ENCODE measurements around the gene FOXL3.

Gene FOXL3

DNA sequence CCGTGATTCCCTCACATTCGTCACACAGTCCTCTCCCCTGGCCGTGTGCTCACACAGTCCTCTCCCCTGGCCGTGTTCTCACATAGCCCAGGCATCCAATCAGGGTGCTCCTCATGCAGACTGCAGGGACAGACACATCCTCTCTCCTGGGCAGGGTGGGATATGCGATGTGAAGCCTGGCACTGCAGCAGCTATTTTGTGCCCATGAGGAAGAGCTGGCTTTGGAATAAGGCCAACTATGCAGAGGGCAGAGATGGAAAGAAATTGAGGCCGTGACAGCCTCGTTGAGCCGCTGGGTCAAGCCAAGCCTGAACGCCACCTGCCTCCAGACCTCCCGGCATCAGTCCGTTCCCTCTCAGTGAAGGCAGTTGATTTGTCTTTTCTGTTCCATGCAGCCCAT is 35.8 kb downstream of the FOXL3 start:
- CTCF ChIA-PET, result no interaction called here
- TF ChIP-seq SP1 (IDR thresholded peaks at IDR 0.05) (no peak), FOXA1 (IDR thresholded peaks at IDR 0.05) (no peak), ELF4 (IDR thresholded peaks at IDR 0.05) (no peak), SUZ12 (IDR thresholded peaks at IDR 0.05) (no peak), HDGF (IDR thresholded peaks at IDR 0.05; ENCODE audit: borderline replicate concordance) (no peak), FOXM1 (IDR thresholded peaks at IDR 0.05; ENCODE audit: borderline replicate concordance) (no peak), NFRKB (IDR thresholded peaks at IDR 0.05) (no peak)
- TF ChIP-seq, protein P1, sequence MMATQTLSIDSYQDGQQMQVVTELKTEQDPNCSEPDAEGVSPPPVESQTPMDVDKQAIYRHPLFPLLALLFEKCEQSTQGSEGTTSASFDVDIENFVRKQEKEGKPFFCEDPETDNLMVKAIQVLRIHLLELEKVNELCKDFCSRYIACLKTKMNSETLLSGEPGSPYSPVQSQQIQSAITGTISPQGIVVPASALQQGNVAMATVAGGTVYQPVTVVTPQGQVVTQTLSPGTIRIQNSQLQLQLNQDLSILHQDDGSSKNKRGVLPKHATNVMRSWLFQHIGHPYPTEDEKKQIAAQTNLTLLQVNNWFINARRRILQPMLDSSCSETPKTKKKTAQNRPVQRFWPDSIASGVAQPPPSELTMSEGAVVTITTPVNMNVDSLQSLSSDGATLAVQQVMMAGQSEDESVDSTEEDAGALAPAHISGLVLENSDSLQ (IDR thresholded peaks at IDR 0.05), result no peak
- DNase-seq (ENCODE audit: extremely low spot score), result no peak
- POLR2A ChIA-PET, result no interaction called here

DNA sequence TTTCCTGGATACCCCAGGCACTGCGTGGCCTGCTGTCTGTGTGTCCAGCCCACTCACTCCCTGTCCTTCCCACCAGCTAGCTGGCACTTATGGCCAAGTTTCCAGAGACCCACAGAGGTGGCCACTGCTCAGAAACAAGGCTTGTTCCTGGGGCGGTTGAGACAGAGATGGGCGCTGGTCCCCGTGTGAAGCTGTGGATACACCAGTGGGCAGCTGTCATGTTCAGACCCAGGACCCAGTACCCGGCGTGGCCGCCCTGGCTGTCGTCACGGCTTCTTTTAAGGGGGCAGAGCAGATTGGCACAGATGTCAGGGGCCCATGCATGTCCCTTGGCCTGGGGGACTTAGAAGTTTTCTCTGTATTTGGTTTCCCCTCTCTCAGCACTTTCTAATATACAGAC is 36.3 kb downstream of the FOXL3 start:
- no peak for TF ChIP-seq FOXA1 (IDR thresholded peaks at IDR 0.05)
- TF ChIP-seq HDGF (IDR thresholded peaks at IDR 0.05; ENCODE audit: borderline replicate concordance), result no peak
- TF ChIP-seq ZNF384 (IDR thresholded peaks at IDR 0.05), result no peak
- no peak for TF ChIP-seq CTBP1 (IDR thresholded peaks at IDR 0.05; ENCODE audit: borderline replicate concordance)
- no peak for TF ChIP-seq ELF4 (IDR thresholded peaks at IDR 0.05)
- TF ChIP-seq FOXK2 (IDR thresholded peaks at IDR 0.05), result no peak
- TF ChIP-seq, protein P1 (IDR thresholded peaks at IDR 0.05), result no peak
- no peak for TF ChIP-seq LEF1 (IDR thresholded peaks at IDR 0.05; ENCODE audit: borderline replicate concordance)
- no peak for TF ChIP-seq SP1 (IDR thresholded peaks at IDR 0.05)
- TF ChIP-seq NFRKB (IDR thresholded peaks at IDR 0.05), result no peak
- TF ChIP-seq L3MBTL2 (conservative IDR thresholded peaks at IDR 0.05), result no peak
- no peak for TF ChIP-seq BHLHE40 (IDR thresholded peaks at IDR 0.05; ENCODE audit: borderline replicate concordance)
- no peak for TF ChIP-seq FOXM1 (IDR thresholded peaks at IDR 0.05; ENCODE audit: borderline replicate concordance)
- TF ChIP-seq TARDBP (IDR thresholded peaks at IDR 0.05), result no peak
- no peak for TF ChIP-seq SUZ12 (IDR thresholded peaks at IDR 0.05)
- no peak for TF ChIP-seq ARNT (IDR thresholded peaks at IDR 0.05)
- DNase-seq (ENCODE audit: extremely low spot score), result no peak
- ChIA-PET POLR2A (no interaction called here), CTCF (no interaction called here)

DNA sequence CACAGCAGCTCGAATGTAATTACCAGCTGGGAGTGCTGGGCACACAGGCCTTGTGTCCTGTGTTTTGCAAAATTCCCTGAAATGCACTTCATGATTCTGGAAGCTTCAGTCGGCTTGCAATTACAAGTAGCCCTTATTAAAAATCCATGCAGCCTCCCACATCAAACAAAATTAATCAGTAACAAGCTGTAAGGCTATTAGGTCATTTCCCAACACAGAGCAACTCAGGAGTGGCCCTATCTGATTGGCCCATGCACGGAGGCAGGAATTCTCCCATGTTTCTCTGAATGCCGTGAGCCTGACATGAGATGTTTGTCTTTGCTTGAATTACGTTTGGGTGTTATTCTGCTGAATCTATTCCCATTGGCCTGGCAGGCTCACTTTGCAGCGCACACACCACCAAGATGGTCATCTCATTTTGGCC is 36.9 kb downstream of the FOXL3 start:
- no peak for DNase-seq (ENCODE audit: extremely low spot score)
- TF ChIP-seq SP1 (IDR thresholded peaks at IDR 0.05) (no peak), ZNF384 (IDR thresholded peaks at IDR 0.05) (no peak)
- CTCF ChIA-PET, result no interaction called here
- POLR2A ChIA-PET, result no interaction called here

DNA sequence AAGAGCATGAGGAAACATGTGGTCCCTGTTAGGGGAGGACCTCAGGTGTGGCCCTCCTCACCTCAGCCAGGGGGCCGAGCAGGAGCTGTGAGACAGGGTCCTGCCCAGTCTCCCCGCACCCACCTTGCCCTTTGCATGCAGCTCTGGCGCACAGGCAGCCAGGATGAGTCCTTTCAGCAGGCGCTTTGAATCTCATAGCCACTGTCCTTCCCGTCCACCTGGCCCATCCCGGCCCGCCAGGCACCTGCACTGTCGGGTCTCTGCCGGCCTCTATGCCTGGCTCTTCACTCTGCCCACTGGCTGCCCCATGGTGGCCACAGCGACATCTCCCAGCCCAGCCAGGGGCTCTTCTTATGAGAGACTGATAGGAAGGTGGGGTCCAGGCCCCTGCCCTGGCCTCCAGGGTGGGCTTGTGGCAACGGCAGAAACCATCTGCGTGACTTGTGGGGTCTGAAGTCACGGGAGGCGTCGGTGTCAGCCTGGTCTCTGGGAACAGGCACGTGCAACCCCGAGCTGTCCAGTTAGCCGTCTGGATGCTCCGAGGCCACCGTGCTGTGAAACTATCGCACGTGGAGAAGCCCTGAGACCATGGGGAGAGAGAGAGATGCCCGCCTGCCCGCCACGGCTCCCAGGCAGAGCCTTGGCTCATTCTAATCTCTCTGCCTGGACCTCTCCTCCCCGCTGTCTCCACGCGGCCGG is 37.4 kb downstream of the FOXL3 start:
- DNase-seq (ENCODE audit: extremely low spot score), result no peak
- ChIA-PET CTCF (no interaction called here), POLR2A (no interaction called here)
- TF ChIP-seq FOXK2 (IDR thresholded peaks at IDR 0.05) (no peak), LEF1 (IDR thresholded peaks at IDR 0.05; ENCODE audit: borderline replicate concordance) (no peak), TARDBP (IDR thresholded peaks at IDR 0.05) (no peak), HDGF (IDR thresholded peaks at IDR 0.05; ENCODE audit: borderline replicate concordance) (no peak), BHLHE40 (IDR thresholded peaks at IDR 0.05; ENCODE audit: borderline replicate concordance) (no peak), NFRKB (IDR thresholded peaks at IDR 0.05) (no peak), L3MBTL2 (conservative IDR thresholded peaks at IDR 0.05) (no peak), ELF4 (IDR thresholded peaks at IDR 0.05) (no peak), ZNF384 (IDR thresholded peaks at IDR 0.05) (no peak), FOXA1 (IDR thresholded peaks at IDR 0.05) (no peak), CTBP1 (IDR thresholded peaks at IDR 0.05; ENCODE audit: borderline replicate concordance) (no peak)

DNA sequence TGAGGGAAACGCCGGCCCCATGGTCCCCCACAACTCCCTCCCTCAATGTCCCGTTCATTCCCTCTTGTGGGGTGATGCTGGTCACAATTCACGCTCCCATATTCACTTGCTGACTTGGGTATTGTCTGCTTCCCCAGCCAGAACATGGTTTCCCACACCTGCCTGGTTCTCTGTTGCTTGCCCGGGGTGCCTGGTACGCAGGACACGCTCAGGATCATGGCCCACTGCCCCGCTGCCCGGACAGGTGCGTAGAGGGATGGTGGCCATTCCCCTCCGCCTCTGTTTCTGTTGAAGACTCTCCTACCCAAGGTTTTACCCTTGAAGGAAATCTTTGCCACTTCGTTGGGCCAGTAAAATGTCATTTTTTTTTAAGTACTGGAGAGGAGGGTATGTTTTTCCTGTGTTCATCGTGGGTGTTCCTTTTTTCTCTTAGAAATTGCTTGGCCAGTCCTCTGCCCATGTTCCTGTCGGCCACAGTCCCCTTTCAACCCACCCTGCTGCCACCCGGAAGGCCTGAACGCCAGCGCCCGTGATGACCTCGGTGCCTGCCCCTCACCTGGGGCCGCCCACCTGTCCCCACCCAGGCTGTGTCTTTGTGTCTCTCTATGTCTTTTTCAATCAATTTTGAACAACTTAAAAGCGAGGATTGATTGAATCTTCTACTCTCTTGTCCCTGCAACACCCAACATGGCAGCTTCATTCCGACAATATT is 38.2 kb downstream of the FOXL3 start:
- TF ChIP-seq SP1 (IDR thresholded peaks at IDR 0.05) (no peak), L3MBTL2 (conservative IDR thresholded peaks at IDR 0.05) (no peak), ARNT (IDR thresholded peaks at IDR 0.05) (no peak), SUZ12 (IDR thresholded peaks at IDR 0.05) (no peak), FOXM1 (IDR thresholded peaks at IDR 0.05; ENCODE audit: borderline replicate concordance) (no peak), HDGF (IDR thresholded peaks at IDR 0.05; ENCODE audit: borderline replicate concordance) (no peak), TARDBP (IDR thresholded peaks at IDR 0.05) (no peak), CTBP1 (IDR thresholded peaks at IDR 0.05; ENCODE audit: borderline replicate concordance) (no peak), ELF4 (IDR thresholded peaks at IDR 0.05) (no peak), FOXK2 (IDR thresholded peaks at IDR 0.05) (no peak), ZNF384 (IDR thresholded peaks at IDR 0.05) (no peak), NFRKB (IDR thresholded peaks at IDR 0.05) (no peak), LEF1 (IDR thresholded peaks at IDR 0.05; ENCODE audit: borderline replicate concordance) (no peak), FOXA1 (IDR thresholded peaks at IDR 0.05) (no peak)
- TF ChIP-seq, protein P1 (IDR thresholded peaks at IDR 0.05), result no peak
- CTCF ChIA-PET, result no interaction called here
- POLR2A ChIA-PET, result no interaction called here

DNA sequence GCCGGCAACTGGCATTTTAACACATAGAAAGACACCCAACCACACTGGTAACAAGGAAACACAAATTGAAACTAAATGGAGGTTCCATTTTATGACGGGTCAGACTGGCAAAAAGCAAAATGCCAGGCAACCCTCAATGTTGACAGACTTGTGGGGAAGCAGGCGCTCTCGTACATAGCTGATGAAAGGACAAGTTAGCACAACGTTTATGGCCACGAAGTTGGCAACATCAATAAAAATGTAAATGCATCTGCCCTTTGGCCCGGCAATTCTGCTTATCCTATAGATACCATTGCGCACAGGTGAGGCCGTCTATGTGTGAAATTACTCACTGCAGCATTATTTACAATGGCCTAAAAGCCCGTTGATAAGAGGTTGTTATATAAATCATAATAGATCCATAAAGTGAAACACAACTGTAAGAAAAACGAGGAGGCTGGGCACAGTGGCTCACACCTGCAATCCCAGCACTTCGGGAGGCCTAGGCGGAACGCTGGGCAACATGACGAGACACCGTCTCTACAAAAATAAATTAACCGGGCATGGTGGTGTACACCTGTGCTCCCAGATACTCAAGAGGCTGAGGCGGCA is 39.8 kb downstream of the FOXL3 start:
- TF ChIP-seq NFRKB (IDR thresholded peaks at IDR 0.05) (no peak), L3MBTL2 (conservative IDR thresholded peaks at IDR 0.05) (no peak), ZNF384 (IDR thresholded peaks at IDR 0.05) (no peak), LEF1 (IDR thresholded peaks at IDR 0.05; ENCODE audit: borderline replicate concordance) (no peak), CTBP1 (IDR thresholded peaks at IDR 0.05; ENCODE audit: borderline replicate concordance) (no peak), HDGF (IDR thresholded peaks at IDR 0.05; ENCODE audit: borderline replicate concordance) (no peak), SUZ12 (IDR thresholded peaks at IDR 0.05) (no peak), FOXK2 (IDR thresholded peaks at IDR 0.05) (no peak), FOXM1 (IDR thresholded peaks at IDR 0.05; ENCODE audit: borderline replicate concordance) (no peak), ARNT (IDR thresholded peaks at IDR 0.05) (no peak), SP1 (IDR thresholded peaks at IDR 0.05) (no peak), FOXA1 (IDR thresholded peaks at IDR 0.05) (no peak), TARDBP (IDR thresholded peaks at IDR 0.05) (no peak), ELF4 (IDR thresholded peaks at IDR 0.05) (no peak), BHLHE40 (IDR thresholded peaks at IDR 0.05; ENCODE audit: borderline replicate concordance) (no peak)
- TF ChIP-seq, protein P1 (IDR thresholded peaks at IDR 0.05), result no peak
- CTCF ChIA-PET, result no interaction called here
- POLR2A ChIA-PET, result interaction anchor here (0.6 kb wide), 1 partner anchor 373 kb away, joined by 3 read pairs; no protein-coding TSS in a partner anchor
- DNase-seq (ENCODE audit: extremely low spot score), result no peak

More for the DNA sequence above, 38.2 kb downstream of the FOXL3 start:
- DNase-seq (ENCODE audit: extremely low spot score), result no peak

All from HEK293T (cell line).